ENCODE data around the gene FYTTD1. TPM values are rescaled to one million over a fixed set of nuclear protein-coding genes. Genes with fewer than 3 reads are reported as not detected.

FYTTD1 gene
- total RNA-seq, 6 donors from 2014 or later, result 25.5 to 50.0 (median 37.5) TPM

- 61 to 79% methylated on average over 4 of the region's 4 CpGs for WGBS, 2 donors
- Histone ChIP-seq H3K36me3 (no peaks in the 10 kb centered on the region), H3K4me1 (peaks cover 6 to 20% (median 17%) of the 10 kb centered on the region in 4 donors), H3K27ac (no peak overlapping the region), H3K27me3 (no peaks in the 10 kb centered on the region), H3K4me3 (no peak overlapping the region), H3K9me3 (no peaks in the 10 kb centered on the region)
- peak in 1 of 2 donors; percentile 28 for DNase-seq
- TF ChIP-seq EP300 (IDR thresholded peaks at IDR 0.05) (no peak), POLR2AphosphoS5 (IDR thresholded peaks at IDR 0.05) (no peak), CTCF (IDR thresholded peaks at IDR 0.05) (no peak), POLR2A (IDR thresholded peaks at IDR 0.05) (no peak)
- ATAC-seq (ENCODE audit: low FRiP score in 2 of 2), result no peak
Observed at GRCh38 chr3:197746801-197747237, 2.9 kb upstream of the FYTTD1 start.

GRCh38 chr3:197748597-197749314 lies 927 bp upstream of the FYTTD1 start:
- Histone ChIP-seq H3K4me1 (peaks cover 16 to 34% (median 28%) of the 10 kb centered on the region in 4 donors), H3K27me3 (no peaks in the 10 kb centered on the region), H3K9me3 (no peaks in the 10 kb centered on the region), H3K4me3 (peak overlapping the region; percentile 44 to 94 (median 88)), H3K36me3 (no peaks in the 10 kb centered on the region), H3K27ac (peak overlapping the region; percentile 94 to 99 (median 94))
- ATAC-seq (ENCODE audit: low FRiP score in 2 of 2) (no peak), DNase-seq (no peak)
- TF ChIP-seq POLR2A (IDR thresholded peaks at IDR 0.05), result no peak
- TF ChIP-seq POLR2AphosphoS5 (IDR thresholded peaks at IDR 0.05), result no peak
- no peak for TF ChIP-seq CTCF (IDR thresholded peaks at IDR 0.05)
- no peak for TF ChIP-seq EP300 (IDR thresholded peaks at IDR 0.05)
- 26% methylated on average over 12 of the region's 12 CpGs for WGBS, 2 donors

GRCh38 chr3:197749315-197749600 lies 425 bp upstream of the FYTTD1 start:
- Histone ChIP-seq H3K27ac (peak overlapping the region; percentile 94 to 99 (median 94)), H3K4me3 (peak overlapping the region; percentile 44 to 94 (median 88)), H3K4me1 (peaks cover 16 to 34% (median 28%) of the 10 kb centered on the region in 4 donors), H3K36me3 (no peaks in the 10 kb centered on the region), H3K9me3 (no peaks in the 10 kb centered on the region), H3K27me3 (no peaks in the 10 kb centered on the region)
- peak; percentile 46 to 65 for ATAC-seq (ENCODE audit: low FRiP score in 2 of 2)
- 0% methylated on average over 3 to 18 of the region's 18 CpGs for WGBS, 2 donors
- peak in 1 of 2 donors; percentile 43 for DNase-seq
- TF ChIP-seq EP300 (IDR thresholded peaks at IDR 0.05), result no peak
- no peak for TF ChIP-seq POLR2AphosphoS5 (IDR thresholded peaks at IDR 0.05)
- no peak for TF ChIP-seq CTCF (IDR thresholded peaks at IDR 0.05)
- TF ChIP-seq POLR2A (IDR thresholded peaks at IDR 0.05), result no peak

GRCh38 chr3:197750396-197750831 lies 731 bp downstream of the FYTTD1 start:
- Histone ChIP-seq H3K4me3 (peak overlapping the region; percentile 43 to 94 (median 88)), H3K4me1 (peaks cover 18 to 34% (median 28%) of the 10 kb centered on the region in 4 donors), H3K27ac (peak overlapping the region; percentile 94 to 99 (median 94)), H3K27me3 (no peaks in the 10 kb centered on the region), H3K36me3 (no peaks in the 10 kb centered on the region), H3K9me3 (no peaks in the 10 kb centered on the region)
- 0% methylated on average over 2 to 43 of the region's 43 CpGs for WGBS, 2 donors
- ATAC-seq (ENCODE audit: low FRiP score in 2 of 2), result peak; percentile 86
- no peak for TF ChIP-seq EP300 (IDR thresholded peaks at IDR 0.05)
- TF ChIP-seq POLR2AphosphoS5 (IDR thresholded peaks at IDR 0.05), result peak; percentile 7 to 51
- TF ChIP-seq POLR2A (IDR thresholded peaks at IDR 0.05), result peak in 2 of 4 donors; percentile 30 to 38
- peak in 2 of 6 experiments; percentile 17 to 34 for TF ChIP-seq CTCF (IDR thresholded peaks at IDR 0.05)
- DNase-seq, result peak; percentile 82 to 90

Measured in upper lobe of left lung (tissue), 6 donors.